22Rv1 (cell line): Measurements from ENCODE around the gene GRIP2.

Source experiments
- ZFX ChIP-seq: fragments of 450-650 bp; IDR thresholded peaks from 2 replicates; pipeline ENCODE4 v1.6.1; 2017; ENCODE audit warnings: antibody characterized with exemption, borderline replicate concordance
- TF ChIP-seq, protein P1 (sequence below): fragments of 450-650 bp; IDR thresholded peaks from 2 replicates; pipeline ENCODE4 v1.5.1; 2017; ENCODE audit warnings: mild to moderate bottlenecking

DNA sequence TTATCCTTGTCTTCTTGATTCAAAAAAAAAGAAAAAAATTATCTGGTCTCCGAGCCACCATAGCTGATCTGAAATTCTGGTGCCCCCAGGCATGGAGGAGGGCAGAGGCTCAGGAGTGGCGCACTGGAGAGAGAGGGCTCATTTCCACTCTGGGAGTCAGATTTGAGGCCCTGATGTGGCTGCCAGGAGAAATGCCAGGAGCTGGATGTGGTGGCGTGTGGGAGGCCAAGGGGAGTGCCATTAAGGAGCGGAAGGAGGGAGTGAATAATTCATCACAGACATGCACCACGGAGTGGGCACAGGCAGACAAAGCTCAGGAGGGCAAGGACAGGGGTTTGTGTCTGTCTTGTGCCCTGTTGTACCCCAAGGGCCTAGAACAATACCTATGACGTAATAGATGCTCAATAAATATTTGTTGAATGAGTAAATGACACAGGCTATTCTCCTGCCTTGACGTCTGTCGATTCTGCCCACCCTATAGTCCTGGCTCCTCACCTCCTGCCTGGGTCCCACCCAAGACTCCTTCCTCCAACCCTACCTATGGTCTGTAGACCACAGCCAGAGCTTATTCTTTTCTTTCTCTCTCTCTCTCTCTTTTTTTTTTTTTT is 12.0 kb upstream of the GRIP2 start:
- TF ChIP-seq, protein P1, sequence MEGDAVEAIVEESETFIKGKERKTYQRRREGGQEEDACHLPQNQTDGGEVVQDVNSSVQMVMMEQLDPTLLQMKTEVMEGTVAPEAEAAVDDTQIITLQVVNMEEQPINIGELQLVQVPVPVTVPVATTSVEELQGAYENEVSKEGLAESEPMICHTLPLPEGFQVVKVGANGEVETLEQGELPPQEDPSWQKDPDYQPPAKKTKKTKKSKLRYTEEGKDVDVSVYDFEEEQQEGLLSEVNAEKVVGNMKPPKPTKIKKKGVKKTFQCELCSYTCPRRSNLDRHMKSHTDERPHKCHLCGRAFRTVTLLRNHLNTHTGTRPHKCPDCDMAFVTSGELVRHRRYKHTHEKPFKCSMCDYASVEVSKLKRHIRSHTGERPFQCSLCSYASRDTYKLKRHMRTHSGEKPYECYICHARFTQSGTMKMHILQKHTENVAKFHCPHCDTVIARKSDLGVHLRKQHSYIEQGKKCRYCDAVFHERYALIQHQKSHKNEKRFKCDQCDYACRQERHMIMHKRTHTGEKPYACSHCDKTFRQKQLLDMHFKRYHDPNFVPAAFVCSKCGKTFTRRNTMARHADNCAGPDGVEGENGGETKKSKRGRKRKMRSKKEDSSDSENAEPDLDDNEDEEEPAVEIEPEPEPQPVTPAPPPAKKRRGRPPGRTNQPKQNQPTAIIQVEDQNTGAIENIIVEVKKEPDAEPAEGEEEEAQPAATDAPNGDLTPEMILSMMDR = no peak
- TF ChIP-seq ZFX = no peak
